ENCODE data around the gene FOXRED2. TPM values are rescaled to one million over a fixed set of nuclear protein-coding genes. Genes with fewer than 3 reads are reported as not detected.
"Not testable (repeated sequence)": the region's sequence is repeated elsewhere in the genome, so short reads cannot be mapped to it uniquely, and the experiment has no call there.

The FOXRED2 gene
- total RNA-seq, 1 donor from 2014 or later, result 11.3 TPM

- ATAC-seq (peak; percentile 17), DNase-seq (ENCODE audit: missing footprints) (no peak)
- intact Hi-C loops (cut with DNase I), result no loop called here
These were observed 21.5 kb upstream of the FOXRED2 start for GRCh38 chr22:36528341-36528740.

- DNase-seq (ENCODE audit: missing footprints), result no peak
- intact Hi-C loops (cut with DNase I), result no loop called here
These were observed 15.8 kb upstream of the FOXRED2 start for GRCh38 chr22:36522662-36523061.

GRCh38 chr22:36520423-36520822 is 13.6 kb upstream of the FOXRED2 start:
- intact Hi-C loops (cut with DNase I), result no loop called here
- DNase-seq (ENCODE audit: missing footprints) (no peak), ATAC-seq (no peak)

More at GRCh38 chr22:36522662-36523061, 15.8 kb upstream of the FOXRED2 start:
- no peak for ATAC-seq

GRCh38 chr22:36519906-36520305 is 13.1 kb upstream of the FOXRED2 start:
- DNase-seq (ENCODE audit: missing footprints); intact Hi-C loops (cut with DNase I); ATAC-seq: not testable (repeated sequence)

- DNase-seq (ENCODE audit: missing footprints), result no peak
- ATAC-seq, result no peak
- intact Hi-C loops (cut with DNase I), result no loop called here
These were observed 7.9 kb upstream of the FOXRED2 start for GRCh38 chr22:36514766-36515165.

- no peak for ATAC-seq
- intact Hi-C loops (cut with DNase I), result no loop called here
- DNase-seq (ENCODE audit: missing footprints), result no peak
These were observed 6.2 kb upstream of the FOXRED2 start for GRCh38 chr22:36512991-36513390.

GRCh38 chr22:36512333-36512732 is 5.5 kb upstream of the FOXRED2 start:
- ATAC-seq, result no peak
- intact Hi-C loops (cut with DNase I), result no loop called here

GRCh38 chr22:36510966-36511881 is 4.4 kb upstream of the FOXRED2 start:
- intact Hi-C loops (cut with DNase I), result no loop called here
- ATAC-seq, result no peak
- DNase-seq (ENCODE audit: missing footprints), result peak; percentile 17

More at GRCh38 chr22:36512333-36512732, 5.5 kb upstream of the FOXRED2 start:
- DNase-seq (ENCODE audit: missing footprints), result no peak

- no peak for DNase-seq (ENCODE audit: missing footprints)
- intact Hi-C loops (cut with DNase I), result no loop called here
- no peak for ATAC-seq
These were observed 3.5 kb upstream of the FOXRED2 start for GRCh38 chr22:36510384-36510783.

GRCh38 chr22:36507518-36508010 is 724 bp upstream of the FOXRED2 start:
- no peak for ATAC-seq
- intact Hi-C loops (cut with DNase I), result no loop called here
- no peak for DNase-seq (ENCODE audit: missing footprints)

- DNase-seq (ENCODE audit: missing footprints), result no peak
- ATAC-seq, result peak; percentile 4
- intact Hi-C loops (cut with DNase I), result no loop called here
These were observed 723 bp downstream of the FOXRED2 start for GRCh38 chr22:36505998-36506635.

GRCh38 chr22:36497910-36498665 is 8.8 kb downstream of the FOXRED2 start:
- intact Hi-C loops (cut with DNase I), result no loop called here
- ATAC-seq (no peak), DNase-seq (ENCODE audit: missing footprints) (peak; percentile 34)

GRCh38 chr22:36493690-36494110 is 13.1 kb downstream of the FOXRED2 start:
- ATAC-seq, result peak; percentile 80
- DNase-seq (ENCODE audit: missing footprints), result peak; percentile 73
- intact Hi-C loops (cut with DNase I), result no loop called here

GRCh38 chr22:36492109-36492508 is 14.7 kb downstream of the FOXRED2 start:
- DNase-seq (ENCODE audit: missing footprints), result peak; percentile 9

GRCh38 chr22:36491155-36491554 is 15.7 kb downstream of the FOXRED2 start:
- intact Hi-C loops (cut with DNase I), result no loop called here
- ATAC-seq (no peak), DNase-seq (ENCODE audit: missing footprints) (peak; percentile 1)

More at GRCh38 chr22:36492109-36492508, 14.7 kb downstream of the FOXRED2 start:
- intact Hi-C loops (cut with DNase I), result no loop called here
- no peak for ATAC-seq

- peak; percentile 15 for DNase-seq (ENCODE audit: missing footprints)
- intact Hi-C loops (cut with DNase I), result loop anchor here (2.0 to 5.0 kb wide), 2 partner anchors 292 to 340 kb away; no protein-coding TSS in a partner anchor
- ATAC-seq, result no peak
These were observed 20.0 kb downstream of the FOXRED2 start for GRCh38 chr22:36486619-36487384.

- DNase-seq (ENCODE audit: missing footprints), result peak; percentile 98
- intact Hi-C loops (cut with DNase I), result no loop called here
- ATAC-seq, result peak; percentile 97
These were observed 25.3 kb downstream of the FOXRED2 start, which contains the start of gene TXN2 for GRCh38 chr22:36481393-36482168. TXN2 (minus strand) TSS chr22:36481640; CDS start chr22:36480837, 803 bp downstream.

All from Right ventricle myocardium inferior (tissue), 1 donor.